ENCODE results near the gene BASP1. TPM values are rescaled to one million over a fixed set of nuclear protein-coding genes. Genes with fewer than 3 reads are reported as not detected.

BASP1 gene
- total RNA-seq, 4 donors from 2014 or later, result 19.8 to 53.9 (median 32.5) TPM

DNA sequence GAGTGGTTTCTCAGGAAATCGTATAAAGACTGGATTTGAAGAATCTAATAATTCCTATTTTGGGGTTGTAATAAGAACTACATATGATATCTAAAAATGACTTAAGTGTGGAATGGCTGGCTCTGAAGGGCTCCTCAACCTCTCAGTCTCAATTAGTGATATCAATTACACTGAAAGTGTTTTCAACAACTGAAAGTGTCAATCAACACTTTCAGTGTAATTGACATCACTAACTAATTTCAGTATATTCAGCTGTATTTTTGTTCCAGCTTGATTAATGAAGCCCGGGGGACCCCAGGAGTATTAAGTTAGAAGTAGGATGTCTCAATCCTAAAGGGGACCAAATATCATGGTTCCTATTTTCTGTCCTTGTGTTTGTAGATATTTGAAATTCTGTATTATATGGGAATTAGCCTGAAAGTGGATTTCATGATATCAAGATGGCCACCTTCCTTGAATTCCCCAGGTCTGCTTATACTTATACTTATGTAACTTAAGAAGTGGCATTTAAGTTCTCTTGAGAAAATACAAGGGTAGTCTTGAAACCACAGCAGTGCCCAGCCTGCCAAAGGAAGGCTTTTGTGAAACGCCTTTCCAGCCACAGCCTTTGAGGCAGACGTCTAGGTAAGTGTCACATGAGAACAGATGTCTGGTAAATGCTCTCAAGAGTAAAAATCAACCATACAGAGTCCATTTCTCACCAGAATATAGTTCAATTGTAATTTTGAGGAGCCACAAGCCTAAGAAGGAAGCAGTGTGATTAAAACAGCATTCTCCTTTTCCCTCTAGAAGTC, 4.6 kb downstream of the BASP1 start:
- ATAC-seq (ENCODE audit: low FRiP score) (no peak), DNase-seq (ENCODE audit: low spot score) (no peak)
- no peak for TF ChIP-seq CTCF (IDR thresholded peaks at IDR 0.05)

- no peak for DNase-seq (ENCODE audit: low spot score)
- no peak for TF ChIP-seq CTCF (IDR thresholded peaks at IDR 0.05)
- ATAC-seq (ENCODE audit: low FRiP score), result no peak
Measured at GRCh38 chr5:17222664-17223063, 5.2 kb downstream of the BASP1 start.

GRCh38 chr5:17223367-17224185, 6.1 kb downstream of the BASP1 start:
- ATAC-seq (ENCODE audit: low FRiP score), result no peak
- no peak for TF ChIP-seq CTCF (IDR thresholded peaks at IDR 0.05)
- DNase-seq (ENCODE audit: low spot score), result no peak

DNA sequence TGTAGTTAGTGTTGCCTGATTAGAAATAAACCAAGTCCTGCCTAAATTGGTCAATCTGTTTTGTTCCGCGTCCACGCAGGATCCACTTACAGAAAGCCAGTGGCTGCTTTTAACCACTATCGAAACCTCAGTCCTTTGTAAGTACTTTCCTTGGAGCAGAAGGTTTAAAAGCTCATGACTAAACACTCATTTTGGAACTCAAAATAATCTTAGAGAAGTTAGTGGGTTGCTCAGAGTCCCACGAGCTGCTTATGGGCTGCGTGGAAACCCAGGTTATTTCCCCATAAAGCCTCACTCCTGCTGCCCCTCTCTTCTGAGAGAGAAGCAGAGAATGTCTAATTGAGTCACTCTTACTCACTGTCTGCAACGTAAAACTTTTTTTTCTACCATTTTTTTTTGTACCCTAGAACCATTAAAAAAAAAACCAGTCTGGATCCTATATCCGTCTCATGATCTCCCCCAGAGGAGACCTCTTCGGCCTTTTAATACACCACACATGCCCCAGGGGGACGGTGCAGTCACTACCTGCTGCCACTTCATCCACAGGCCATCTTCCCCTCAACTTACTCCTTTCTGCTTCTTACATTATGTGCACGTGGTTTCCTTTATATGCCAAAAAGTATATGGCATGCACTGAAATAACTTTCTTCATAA, 7.6 kb downstream of the BASP1 start:
- DNase-seq (ENCODE audit: low spot score) (no peak), ATAC-seq (ENCODE audit: low FRiP score) (no peak)
- TF ChIP-seq CTCF (IDR thresholded peaks at IDR 0.05), result no peak

DNA sequence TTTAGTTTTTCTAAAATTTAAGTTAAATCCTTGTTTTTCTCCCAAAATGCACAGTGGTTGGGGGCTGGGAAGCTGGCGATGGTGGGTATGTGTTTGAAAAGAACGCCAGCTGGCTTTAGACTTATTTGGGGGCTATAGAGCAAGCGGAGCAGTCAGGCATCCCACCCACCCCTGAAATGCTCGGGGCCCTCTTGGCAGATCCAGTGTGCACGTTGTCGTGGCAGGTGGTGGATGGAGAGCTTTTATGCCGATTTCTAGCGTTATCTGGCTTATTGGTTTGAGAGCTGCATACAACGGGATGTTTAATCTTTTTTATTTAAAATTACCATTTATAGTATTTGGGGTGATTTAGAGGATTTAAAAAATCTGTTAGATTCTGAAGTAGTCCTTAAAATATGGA, 8.1 kb downstream of the BASP1 start:
- no peak for TF ChIP-seq CTCF (IDR thresholded peaks at IDR 0.05)
- ATAC-seq (ENCODE audit: low FRiP score) (no peak), DNase-seq (ENCODE audit: low spot score) (no peak)

DNA sequence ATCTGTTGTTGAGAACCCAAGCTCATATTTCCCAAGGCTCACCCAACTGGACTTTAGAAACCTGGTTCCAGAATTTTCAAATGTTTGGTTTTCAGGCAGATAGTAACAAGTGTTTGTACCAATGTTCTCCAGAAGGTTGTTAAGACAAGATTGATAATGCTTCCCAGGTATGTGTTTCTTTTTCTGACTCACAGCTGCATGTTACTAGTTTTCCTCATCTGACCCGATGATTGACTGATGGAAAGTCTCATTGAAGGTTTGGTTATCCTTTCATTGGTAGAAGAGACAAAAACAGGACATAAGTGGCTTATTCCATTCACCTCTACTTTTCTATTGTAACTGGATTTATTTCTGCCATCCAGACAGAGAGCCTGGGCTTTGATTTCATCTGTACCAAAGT, 10.4 kb downstream of the BASP1 start:
- no peak for TF ChIP-seq CTCF (IDR thresholded peaks at IDR 0.05)
- ATAC-seq (ENCODE audit: low FRiP score), result no peak
- no peak for DNase-seq (ENCODE audit: low spot score)

Measured in omental fat pad (tissue), 4 donors.